HG03039 (cell line): Measurements from ENCODE around the gene UNC93A.
"Not testable (repeated sequence)": the region's sequence is repeated elsewhere in the genome, so short reads cannot be mapped to it uniquely, and the experiment has no call there.

Experiments
- ATAC-seq: cut with Tn5 transposase; IDR thresholded peaks from one replicate; pipeline ENCODE4 v1.9.1; 2021; ENCODE audit warnings: mild to moderate bottlenecking, moderate library complexity; ENCODE audit not compliant: unreplicated experiment

UNC93A gene

GRCh38 chr6:167290786-167291622 lies at the start of gene UNC93A:
Gene UNC93A (plus strand): TSS chr6:167291315. CDS start chr6:167291490, 175 bp downstream.
- ATAC-seq = no peak

- ATAC-seq = not testable (repeated sequence)
Observed at GRCh38 chr6:167241321-167242134, 49.6 kb upstream of the UNC93A start.

GRCh38 chr6:167242135-167242506 lies 49.0 kb upstream of the UNC93A start:
- ATAC-seq = not testable (repeated sequence)

- ATAC-seq = not testable (repeated sequence)
Observed at GRCh38 chr6:167242511-167243051, 48.5 kb upstream of the UNC93A start.

- no peak for ATAC-seq
Observed at GRCh38 chr6:167244064-167244960, 46.8 kb upstream of the UNC93A start.

- ATAC-seq = no peak
Observed at GRCh38 chr6:167244991-167245390, 46.1 kb upstream of the UNC93A start.

- no peak for ATAC-seq
Observed at GRCh38 chr6:167245591-167245990, 45.5 kb upstream of the UNC93A start.

GRCh38 chr6:167247814-167248595 lies 43.1 kb upstream of the UNC93A start:
- ATAC-seq = no peak

GRCh38 chr6:167248878-167249455 lies 42.1 kb upstream of the UNC93A start:
- not testable (repeated sequence) for ATAC-seq

- ATAC-seq = no peak
Observed at GRCh38 chr6:167252271-167252670, 38.8 kb upstream of the UNC93A start.

GRCh38 chr6:167255918-167256553 lies 35.1 kb upstream of the UNC93A start:
- ATAC-seq = no peak

- no peak for ATAC-seq
Observed at GRCh38 chr6:167258646-167259045, 32.5 kb upstream of the UNC93A start.

GRCh38 chr6:167266057-167266829 lies 24.9 kb upstream of the UNC93A start:
- not testable (repeated sequence) for ATAC-seq

- ATAC-seq = no peak
Observed at GRCh38 chr6:167266830-167267555, 24.1 kb upstream of the UNC93A start.

GRCh38 chr6:167267556-167267898 lies 23.6 kb upstream of the UNC93A start:
- not testable (repeated sequence) for ATAC-seq

GRCh38 chr6:167267921-167268401 lies 23.2 kb upstream of the UNC93A start:
- ATAC-seq = no peak

GRCh38 chr6:167268683-167269280 lies 22.3 kb upstream of the UNC93A start:
- no peak for ATAC-seq
